K562 (cell line): ENCODE measurements around the gene REEP2. TPM values are rescaled to one million over a fixed set of nuclear protein-coding genes. Genes with fewer than 3 reads are reported as not detected.
A peak's percentile ranks its signal among the peaks of the same experiment; 100 is the strongest.

ENCODE experiments used
- AFF4 ChIP-seq: sonication (generic); formaldehyde crosslinking; IDR thresholded peaks from 2 replicates; pipeline ENCODE4 v1.8.0; 2023; ENCODE audit warnings: mild to moderate bottlenecking, missing genetic modification reagents
- BACH1 ChIP-seq: fragments of 200-800 bp; sonication (Bioruptor generic); IDR thresholded peaks from 2 replicates; pipeline ENCODE4 v1.6.1; 2016; ENCODE audit warnings: missing genetic modification characterization, missing compliant biosample characterization
- ELF4 ChIP-seq: fragments of 450-650 bp; formaldehyde crosslinking; IDR thresholded peaks from 2 replicates; pipeline ENCODE4 v1.4.0; 2022; ENCODE audit warnings: missing genetic modification characterization
- ELK1 ChIP-seq: sonication (generic); formaldehyde crosslinking; IDR thresholded peaks from 2 replicates; pipeline ENCODE4 v1.8.1; 2022; ENCODE audit warnings: missing genetic modification reagents
- HMG20A ChIP-seq: fragments of 450-650 bp; formaldehyde crosslinking; conservative IDR thresholded peaks from 2 replicates; pipeline ENCODE4 v1.4.0; 2020; ENCODE audit warnings: mild to moderate bottlenecking, mixed read lengths
- NELFE ChIP-seq: IDR thresholded peaks from 2 replicates; pipeline ENCODE4 v1.6.1; 2011; ENCODE audit warnings: mild to moderate bottlenecking; ENCODE audit not compliant: insufficient read depth, insufficient read length
- NFIX ChIP-seq: fragments of 250-450 bp; sonication (Bioruptor Pico); IDR thresholded peaks from 2 replicates; pipeline ENCODE4 v1.4.0; 2020; ENCODE audit warnings: low read depth, mild to moderate bottlenecking, moderate library complexity
- NR2F6 ChIP-seq: fragments of 450-650 bp; formaldehyde crosslinking; IDR thresholded peaks from 2 replicates; pipeline ENCODE4 v1.4.0; 2020; ENCODE audit warnings: mild to moderate bottlenecking
- PHB ChIP-seq: fragments of 250-450 bp; sonication (Bioruptor Pico); IDR thresholded peaks from 2 replicates; pipeline ENCODE4 v1.5.0; 2021
- RCOR1 ChIP-seq, 2 experiments: IDR thresholded peaks; 2 replicates each; pipeline ENCODE4 v1.6.1; 2012; ENCODE audit warnings: low read depth in 2 of 2, low read length in 2 of 2, borderline replicate concordance in 1 of 2, improper control_type of control experiment in 1 of 2
- RFX1 ChIP-seq: fragments of 450-650 bp; IDR thresholded peaks from 2 replicates; pipeline ENCODE4 v1.6.1; 2016; ENCODE audit warnings: mild to moderate bottlenecking, moderate library complexity
- TCF3 ChIP-seq: sonication (generic); formaldehyde crosslinking; IDR thresholded peaks from 2 replicates; pipeline ENCODE4 v1.4.0; 2020; ENCODE audit warnings: mild to moderate bottlenecking, missing genetic modification reagents
- UBTF ChIP-seq, 2 experiments: IDR thresholded peaks; 2 replicates each; pipeline ENCODE4 v1.6.1; 2012; ENCODE audit warnings: improper control_type of control experiment in 2 of 2, low read depth in 2 of 2, low read length in 2 of 2, borderline replicate concordance in 1 of 2
- ZBTB34 ChIP-seq: fragments of 250-450 bp; sonication (Bioruptor Pico); IDR thresholded peaks from 2 replicates; pipeline ENCODE4 v1.8.0; 2021; ENCODE audit warnings: mild to moderate bottlenecking, moderate library complexity
- ZFP1 ChIP-seq: fragments of 450-650 bp; formaldehyde crosslinking; IDR thresholded peaks from 2 replicates; pipeline ENCODE4 v1.4.0; 2020; ENCODE audit warnings: mild to moderate bottlenecking, mixed read lengths
- ZNF431 ChIP-seq: sonication (generic); formaldehyde crosslinking; IDR thresholded peaks from 2 replicates; pipeline ENCODE4 v1.8.0; 2022; ENCODE audit warnings: mild to moderate bottlenecking, missing genetic modification reagents
- polyA plus RNA-seq, 8 experiments: library from polyadenylated mRNA; depleted of rRNA in 4 of 8; stranded (reverse) in 5 of 8; unstranded in 3 of 8; fragments of >200 nt; fragmentation: Nextera tagmentation in 2 of 8; fragmentation: Illumina TruSeq in 1 of 8; extraction: Ambion mirVana in 2 of 8; extraction: Trizol in 1 of 8; gene quantifications; 2 replicates each; pipeline versions ENCODE4 v1.2.1 to v1.2.3, GENCODE V29; 2011 to 2014; ENCODE audit warnings: inconsistent platforms in 1 of 8, missing spikeins in 1 of 8
- total RNA-seq, 7 experiments: library from RNA; depleted of rRNA in 6 of 7; stranded (reverse); fragments of >200 nt in 6 of 7; fragmentation: Illumina TruSeq in 2 of 7; extraction: Trizol in 2 of 7; gene quantifications; 2 replicates each; pipeline versions ENCODE4 v1.2.1 to v1.2.3, GENCODE V29; 2011 to 2021; ENCODE audit warnings: low replicate concordance in 1 of 7
- TF ChIP-seq, protein P1 (sequence below): sonication (generic); formaldehyde crosslinking; IDR thresholded peaks from 2 replicates; pipeline ENCODE4 v1.9.0; 2022; ENCODE audit warnings: mild to moderate bottlenecking, missing genetic modification reagents
- TF ChIP-seq, protein P2 (sequence below): fragments of 450-650 bp; formaldehyde crosslinking; IDR thresholded peaks from 2 replicates; pipeline ENCODE4 v1.4.0; 2022; ENCODE audit warnings: missing genetic modification characterization

Gene REEP2
- total and polyA plus RNA-seq, 9 of the 15 experiments (the other 6 are each of a cell fraction or from before 2014, with no cell fraction given): 0.03 to 1.1 (median 0.12) TPM; not detected in 1

DNA sequence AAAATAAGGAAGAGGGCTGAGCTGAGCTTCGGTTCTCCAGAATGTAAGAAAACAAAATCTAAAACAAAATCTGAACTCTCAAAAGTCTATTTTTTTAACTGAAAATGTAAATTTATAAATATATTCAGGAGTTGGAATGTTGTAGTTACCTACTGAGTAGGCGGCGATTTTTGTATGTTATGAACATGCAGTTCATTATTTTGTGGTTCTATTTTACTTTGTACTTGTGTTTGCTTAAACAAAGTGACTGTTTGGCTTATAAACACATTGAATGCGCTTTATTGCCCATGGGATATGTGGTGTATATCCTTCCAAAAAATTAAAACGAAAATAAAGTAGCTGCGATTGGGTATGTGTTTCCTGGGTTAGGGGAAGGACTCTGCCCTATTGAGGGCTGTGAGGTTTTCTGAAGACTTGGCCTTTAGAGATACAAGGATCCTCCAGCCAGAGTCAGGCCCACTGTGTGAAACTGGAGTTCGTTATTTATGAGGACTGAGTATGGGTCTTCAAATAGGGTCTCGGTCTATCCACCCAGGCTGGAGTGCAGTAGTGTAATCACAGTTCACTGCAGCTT lies 30.2 kb downstream of the REEP2 start (continued):
- TF ChIP-seq ZBTB34 (CRISPR knock-in tag) (no peak), AFF4 (CRISPR knock-in tag) (peak; percentile 89), NFIX (CRISPR knock-in tag) (no peak), NELFE (no peak), ZNF431 (CRISPR knock-in tag) (no peak), UBTF (IDR thresholded peaks at IDR 0.05; ENCODE audit: borderline replicate concordance in 1 of 2, low read depth in 2 of 2, low read length in 2 of 2) (no peak), ZFP1 (CRISPR knock-in tag) (no peak), RCOR1 (IDR thresholded peaks at IDR 0.05; ENCODE audit: borderline replicate concordance in 1 of 2, low read depth in 2 of 2, low read length in 2 of 2) (no peak), RFX1 (no peak), ELK1 (CRISPR knock-in tag) (no peak), NR2F6 (CRISPR knock-in tag) (no peak), TCF3 (CRISPR knock-in tag) (no peak), ELF4 (CRISPR knock-in tag) (no peak), PHB (CRISPR knock-in tag) (no peak), BACH1 (tag) (no peak), HMG20A (CRISPR knock-in tag) (no peak)
- TF ChIP-seq, protein P1, sequence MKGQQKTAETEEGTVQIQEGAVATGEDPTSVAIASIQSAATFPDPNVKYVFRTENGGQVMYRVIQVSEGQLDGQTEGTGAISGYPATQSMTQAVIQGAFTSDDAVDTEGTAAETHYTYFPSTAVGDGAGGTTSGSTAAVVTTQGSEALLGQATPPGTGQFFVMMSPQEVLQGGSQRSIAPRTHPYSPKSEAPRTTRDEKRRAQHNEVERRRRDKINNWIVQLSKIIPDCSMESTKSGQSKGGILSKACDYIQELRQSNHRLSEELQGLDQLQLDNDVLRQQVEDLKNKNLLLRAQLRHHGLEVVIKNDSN (CRISPR knock-in tag): no peak
- TF ChIP-seq, protein P2, sequence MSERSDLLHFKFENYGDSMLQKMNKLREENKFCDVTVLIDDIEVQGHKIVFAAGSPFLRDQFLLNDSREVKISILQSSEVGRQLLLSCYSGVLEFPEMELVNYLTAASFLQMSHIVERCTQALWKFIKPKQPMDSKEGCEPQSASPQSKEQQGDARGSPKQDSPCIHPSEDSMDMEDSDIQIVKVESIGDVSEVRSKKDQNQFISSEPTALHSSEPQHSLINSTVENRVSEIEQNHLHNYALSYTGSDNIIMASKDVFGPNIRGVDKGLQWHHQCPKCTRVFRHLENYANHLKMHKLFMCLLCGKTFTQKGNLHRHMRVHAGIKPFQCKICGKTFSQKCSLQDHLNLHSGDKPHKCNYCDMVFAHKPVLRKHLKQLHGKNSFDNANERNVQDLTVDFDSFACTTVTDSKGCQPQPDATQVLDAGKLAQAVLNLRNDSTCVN (CRISPR knock-in tag): no peak
